Activated B cell treated with CpG ODN at 0.5 μM for 24 hours (primary cell): Measurements from ENCODE around the gene IL36RN. TPM values are rescaled to one million over a fixed set of nuclear protein-coding genes. Genes with fewer than 3 reads are reported as not detected.

Experiments used
- ATAC-seq: fragments of 200-7000 bp; cut with Tn5 transposase; one replicate; pipeline ENCODE4 v1.10.0; 2021; ENCODE audit warnings: low read depth, mild to moderate bottlenecking, moderate library complexity
- CTCF ChIA-PET: fragments of 350-600 bp; sonication (Branson Sonifier 250); formaldehyde crosslinking; loops from one replicate; lab custom pipeline; 2021; ENCODE audit warnings: antibody characterized with exemption; lab: Charles Lee
- POLR2A ChIA-PET: fragments of 350-600 bp; sonication (Branson Sonifier 250); formaldehyde crosslinking; loops from one replicate; lab custom pipeline; 2021; ENCODE audit warnings: antibody characterized with exemption; lab: Charles Lee
- DNase-seq: peaks from one replicate; pipeline ENCODE4 v3.0.0; 2022
- H3K27ac Mint-ChIP-seq: one replicate; pipeline ENCODE4 v1.8.0; 2020; ENCODE audit warnings: mixed read lengths
- H3K27me3 Mint-ChIP-seq: one replicate; pipeline ENCODE4 v1.8.0; 2021; ENCODE audit warnings: mixed read lengths
- H3K36me3 Mint-ChIP-seq: one replicate; pipeline ENCODE4 v1.8.0; 2021; ENCODE audit warnings: low read depth, mixed read lengths
- H3K4me1 Mint-ChIP-seq: one replicate; pipeline ENCODE4 v1.8.0; 2021; ENCODE audit warnings: mixed read lengths
- H3K4me3 Mint-ChIP-seq: one replicate; pipeline ENCODE4 v1.8.0; 2020; ENCODE audit warnings: mild to moderate bottlenecking, mixed read lengths
- H3K9me3 Mint-ChIP-seq: one replicate; pipeline ENCODE4 v1.8.0; 2020; ENCODE audit warnings: mixed read lengths
- intact Hi-C: fragments of 100-400 bp; cut with micrococcal nuclease; formaldehyde crosslinking; loops from one replicate; pipeline ENCODE4 v1.15.1; 2024
- total RNA-seq: library from RNA; stranded (reverse); gene quantifications from 2 replicates; pipeline ENCODE4 v1.2.3, GENCODE V29; 2022
- TF ChIP-seq, protein P1 (sequence below): fragments of 200-600 bp; IDR thresholded peaks from one replicate; pipeline ENCODE4 v1.8.0; 2022; ENCODE audit warnings: antibody characterized with exemption, mild to moderate bottlenecking

IL36RN gene
- total RNA-seq, 1 donor from 2014 or later = not detected

GRCh38 chr2:113012436-113013335, 46.3 kb upstream of the IL36RN start:
- ChIA-PET POLR2A (interaction anchor here (0.9 kb wide), 1 partner anchor 11 kb away, joined by 3 read pairs; no protein-coding TSS in a partner anchor), CTCF (no interaction called here)
- TF ChIP-seq, protein P1, sequence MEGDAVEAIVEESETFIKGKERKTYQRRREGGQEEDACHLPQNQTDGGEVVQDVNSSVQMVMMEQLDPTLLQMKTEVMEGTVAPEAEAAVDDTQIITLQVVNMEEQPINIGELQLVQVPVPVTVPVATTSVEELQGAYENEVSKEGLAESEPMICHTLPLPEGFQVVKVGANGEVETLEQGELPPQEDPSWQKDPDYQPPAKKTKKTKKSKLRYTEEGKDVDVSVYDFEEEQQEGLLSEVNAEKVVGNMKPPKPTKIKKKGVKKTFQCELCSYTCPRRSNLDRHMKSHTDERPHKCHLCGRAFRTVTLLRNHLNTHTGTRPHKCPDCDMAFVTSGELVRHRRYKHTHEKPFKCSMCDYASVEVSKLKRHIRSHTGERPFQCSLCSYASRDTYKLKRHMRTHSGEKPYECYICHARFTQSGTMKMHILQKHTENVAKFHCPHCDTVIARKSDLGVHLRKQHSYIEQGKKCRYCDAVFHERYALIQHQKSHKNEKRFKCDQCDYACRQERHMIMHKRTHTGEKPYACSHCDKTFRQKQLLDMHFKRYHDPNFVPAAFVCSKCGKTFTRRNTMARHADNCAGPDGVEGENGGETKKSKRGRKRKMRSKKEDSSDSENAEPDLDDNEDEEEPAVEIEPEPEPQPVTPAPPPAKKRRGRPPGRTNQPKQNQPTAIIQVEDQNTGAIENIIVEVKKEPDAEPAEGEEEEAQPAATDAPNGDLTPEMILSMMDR = no peak
- ATAC-seq = no peak
- no peaks in the 10 kb centered on the region for H3K4me1 Mint-ChIP-seq
- DNase-seq = no peak
- no peaks in the 10 kb centered on the region for H3K36me3 Mint-ChIP-seq
- no peaks in the 10 kb centered on the region for H3K9me3 Mint-ChIP-seq
- H3K27me3 Mint-ChIP-seq = peaks cover 27% of the 10 kb centered on the region
- H3K27ac Mint-ChIP-seq = no peak overlapping the region
- no peak overlapping the region for H3K4me3 Mint-ChIP-seq
- intact Hi-C loops = no loop called here

DNA sequence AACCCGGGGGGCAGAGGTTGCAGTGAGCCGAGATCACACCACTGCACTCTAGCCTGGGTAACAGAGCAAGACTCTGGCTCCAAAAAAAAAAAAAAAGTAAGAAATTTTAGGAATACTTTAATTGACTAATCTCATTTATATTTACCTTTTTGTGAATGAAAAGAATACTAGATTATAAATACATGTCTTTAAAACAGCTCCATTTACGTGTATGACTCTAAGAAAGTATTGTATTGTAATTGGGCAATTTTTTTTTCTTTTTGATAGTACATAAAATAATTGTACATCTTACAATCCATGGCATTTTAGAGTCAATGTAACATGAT, 45.7 kb upstream of the IL36RN start:
- no peaks in the 10 kb centered on the region for H3K4me1 Mint-ChIP-seq
- H3K9me3 Mint-ChIP-seq = no peaks in the 10 kb centered on the region
- ChIA-PET POLR2A (interaction anchor here (0.9 kb wide), 1 partner anchor 10 kb away, joined by 3 read pairs; no protein-coding TSS in a partner anchor), CTCF (no interaction called here)
- no peak overlapping the region for H3K27ac Mint-ChIP-seq
- TF ChIP-seq, protein P1 = no peak
- no peaks in the 10 kb centered on the region for H3K36me3 Mint-ChIP-seq
- H3K27me3 Mint-ChIP-seq = peaks cover 28% of the 10 kb centered on the region
- intact Hi-C loops = no loop called here
- no peak overlapping the region for H3K4me3 Mint-ChIP-seq
- ATAC-seq (no peak), DNase-seq (no peak)

DNA sequence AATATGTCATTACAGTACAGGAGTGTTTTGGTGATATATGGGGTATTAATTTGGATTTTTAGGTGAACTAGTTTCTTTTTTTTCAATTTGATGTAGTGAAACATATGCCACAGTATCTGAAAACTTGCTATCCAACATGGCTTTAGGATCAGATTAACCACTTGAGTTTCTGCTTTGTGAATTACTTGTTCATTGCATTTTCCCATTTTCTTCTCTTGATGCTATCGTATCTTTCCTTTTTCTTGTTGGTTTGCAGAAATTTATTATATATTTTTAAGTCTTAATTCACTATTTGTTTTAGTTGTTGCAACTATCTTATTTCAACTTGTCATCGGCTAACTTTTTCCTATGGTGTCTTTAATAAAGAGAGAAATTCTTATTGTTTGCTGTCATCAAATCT, 44.9 kb upstream of the IL36RN start:
- H3K27ac Mint-ChIP-seq = no peak overlapping the region
- H3K9me3 Mint-ChIP-seq = peaks cover 6% of the 10 kb centered on the region
- H3K27me3 Mint-ChIP-seq = peaks cover 35% of the 10 kb centered on the region
- CTCF ChIA-PET = no interaction called here
- no peaks in the 10 kb centered on the region for H3K4me1 Mint-ChIP-seq
- TF ChIP-seq, protein P1 = no peak
- H3K36me3 Mint-ChIP-seq = no peaks in the 10 kb centered on the region
- ATAC-seq = no peak
- POLR2A ChIA-PET = no interaction called here
- no peak overlapping the region for H3K4me3 Mint-ChIP-seq
- DNase-seq = no peak
- intact Hi-C loops = no loop called here

- no peak overlapping the region for H3K4me3 Mint-ChIP-seq
- TF ChIP-seq, protein P1 = no peak
- no peak overlapping the region for H3K27ac Mint-ChIP-seq
- CTCF ChIA-PET = no interaction called here
- no peak for DNase-seq
- peaks cover 6% of the 10 kb centered on the region for H3K9me3 Mint-ChIP-seq
- intact Hi-C loops = no loop called here
- H3K27me3 Mint-ChIP-seq = peaks cover 39% of the 10 kb centered on the region
- no peak for ATAC-seq
- POLR2A ChIA-PET = no interaction called here
- H3K4me1 Mint-ChIP-seq = no peaks in the 10 kb centered on the region
- no peaks in the 10 kb centered on the region for H3K36me3 Mint-ChIP-seq
Observed at GRCh38 chr2:113015042-113015441, 44.0 kb upstream of the IL36RN start.

- Mint-ChIP-seq H3K27me3 (peaks cover 37% of the 10 kb centered on the region), H3K9me3 (peaks cover 6% of the 10 kb centered on the region), H3K4me1 (no peaks in the 10 kb centered on the region), H3K27ac (no peak overlapping the region), H3K36me3 (no peaks in the 10 kb centered on the region), H3K4me3 (no peak overlapping the region)
- intact Hi-C loops = no loop called here
- DNase-seq (no peak), ATAC-seq (no peak)
- CTCF ChIA-PET = no interaction called here
- TF ChIP-seq, protein P1 = no peak
- POLR2A ChIA-PET = no interaction called here
Observed at GRCh38 chr2:113015655-113016054, 43.3 kb upstream of the IL36RN start.
